ENCODE data around the gene LTBP4.
"Not testable (repeated sequence)": the region's sequence is repeated elsewhere in the genome, so short reads cannot be mapped to it uniquely, and the experiment has no call there.

The LTBP4 gene

GRCh38 chr19:40632311-40633036 lies 31.3 kb downstream of the LTBP4 start:
- no peak for DNase-seq

GRCh38 chr19:40633207-40633606 lies 32.0 kb downstream of the LTBP4 start:
- no peak for DNase-seq

GRCh38 chr19:40638327-40638726 lies 37.2 kb downstream of the LTBP4 start:
- DNase-seq = no peak

- no peak for DNase-seq
Observed at GRCh38 chr19:40639638-40639982, 38.4 kb downstream of the LTBP4 start.

- DNase-seq = no peak
Observed at GRCh38 chr19:40640744-40641143, 39.6 kb downstream of the LTBP4 start.

- DNase-seq = no peak
Observed at GRCh38 chr19:40641281-40641680, 40.1 kb downstream of the LTBP4 start.

GRCh38 chr19:40642051-40642706 lies 41.0 kb downstream of the LTBP4 start:
- DNase-seq = no peak

- DNase-seq = no peak
Observed at GRCh38 chr19:40642757-40643305, 41.7 kb downstream of the LTBP4 start.

GRCh38 chr19:40646743-40647254 lies 45.6 kb downstream of the LTBP4 start:
- DNase-seq = no peak

GRCh38 chr19:40649903-40650675 lies 48.9 kb downstream of the LTBP4 start:
- DNase-seq = not testable (repeated sequence)

GRCh38 chr19:40650749-40651305 lies 49.7 kb downstream of the LTBP4 start:
- DNase-seq = no peak

- not testable (repeated sequence) for DNase-seq
Observed at GRCh38 chr19:40652303-40652702, 51.1 kb downstream of the LTBP4 start.

GRCh38 chr19:40655684-40656083 lies 54.5 kb downstream of the LTBP4 start:
- not testable (repeated sequence) for DNase-seq

GRCh38 chr19:40658031-40658430 lies 56.9 kb downstream of the LTBP4 start:
- DNase-seq = no peak

GRCh38 chr19:40659116-40659515 lies 57.9 kb downstream of the LTBP4 start:
- DNase-seq = no peak

- no peak for DNase-seq
Observed at GRCh38 chr19:40659566-40659965, 58.4 kb downstream of the LTBP4 start.

GRCh38 chr19:40661616-40662015 lies 60.4 kb downstream of the LTBP4 start:
- DNase-seq = no peak

GRCh38 chr19:40662925-40663694 lies 61.9 kb downstream of the LTBP4 start:
- DNase-seq = peak; percentile 87

GRCh38 chr19:40663695-40664692 lies 62.8 kb downstream of the LTBP4 start:
- DNase-seq = no peak

GRCh38 chr19:40666803-40667438 lies 65.8 kb downstream of the LTBP4 start:
- DNase-seq = no peak
